ENCODE data around the gene STX12. TPM values are rescaled to one million over a fixed set of nuclear protein-coding genes. Genes with fewer than 3 reads are reported as not detected.

The STX12 gene
- total and polyA plus RNA-seq, 2 experiments from 2014 or later: 56.6 to 86.7 TPM

- in situ Hi-C loops (cut with MboI): no loop called here
Observed at GRCh38 chr1:27858072-27858948, 85.3 kb downstream of the STX12 start.

GRCh38 chr1:27858949-27859576 is 86.0 kb downstream of the STX12 start:
- no peaks in the 10 kb centered on the region for H3K9me3 ChIP-seq (ENCODE audit: low read depth)
- no peaks in the 10 kb centered on the region for H3K36me3 ChIP-seq (ENCODE audit: low read depth)
- peaks cover 16% of the 10 kb centered on the region for H3K4me1 ChIP-seq (ENCODE audit: insufficient read depth)
- no peaks in the 10 kb centered on the region for H3K27me3 ChIP-seq (replicated peaks; ENCODE audit: insufficient read depth)
- no peaks in the 10 kb centered on the region for H3K9me2 ChIP-seq (ENCODE audit: insufficient read depth)
- no peak overlapping the region for H2AFZ ChIP-seq
- H3K27ac ChIP-seq: no peak overlapping the region
- DNase-seq: no peak
- peaks cover 8% of the 10 kb centered on the region; the same call in 1 of the 2 replicates for H3F3A ChIP-seq (ENCODE audit: insufficient read depth)
- TF ChIP-seq EZH2 (IDR thresholded peaks at IDR 0.05; ENCODE audit: insufficient read depth, poor library complexity, severe bottlenecking): no peak
- no peak for TF ChIP-seq EZH2phosphoT487 (IDR thresholded peaks at IDR 0.05; ENCODE audit: insufficient read depth, low read depth)
- H3K79me2 ChIP-seq (ENCODE audit: insufficient read depth): no peaks in the 10 kb centered on the region
- H3K4me2 ChIP-seq (ENCODE audit: unreplicated experiment): no peak overlapping the region
- H3K9ac ChIP-seq: no peak overlapping the region
- no peaks in the 10 kb centered on the region for H4K20me1 ChIP-seq (ENCODE audit: insufficient read depth)
- in situ Hi-C loops (cut with MboI): no loop called here
- H3K4me3 ChIP-seq: no peak overlapping the region
- 90 to 94% methylated on average over 14 of the region's 14 CpGs for WGBS, 2 experiments (ENCODE audit: low coverage in 1 of 2, low lambda C conversion rate in 2 of 2, missing lambda C conversion rate in 2 of 2)

More at GRCh38 chr1:27858072-27858948, 85.3 kb downstream of the STX12 start:
- H3K9me3 ChIP-seq (ENCODE audit: low read depth): no peaks in the 10 kb centered on the region
- H3K4me2 ChIP-seq (ENCODE audit: unreplicated experiment): peak overlapping the region; percentile 51
- no peak for TF ChIP-seq EZH2 (IDR thresholded peaks at IDR 0.05; ENCODE audit: insufficient read depth, poor library complexity, severe bottlenecking)
- TF ChIP-seq EZH2phosphoT487 (IDR thresholded peaks at IDR 0.05; ENCODE audit: insufficient read depth, low read depth): no peak
- H3K27ac ChIP-seq: no peak overlapping the region
- 44 to 45% methylated on average over 10 of the region's 10 CpGs for WGBS, 2 experiments (ENCODE audit: low coverage in 1 of 2, low lambda C conversion rate in 2 of 2, missing lambda C conversion rate in 2 of 2)
- H3K79me2 ChIP-seq (ENCODE audit: insufficient read depth): no peaks in the 10 kb centered on the region
- no peaks in the 10 kb centered on the region for H4K20me1 ChIP-seq (ENCODE audit: insufficient read depth)
- H3K9ac ChIP-seq: no peak overlapping the region; the same call in 1 of the 2 replicates
- no peaks in the 10 kb centered on the region for H3K36me3 ChIP-seq (ENCODE audit: low read depth)
- H3K27me3 ChIP-seq (replicated peaks; ENCODE audit: insufficient read depth): no peaks in the 10 kb centered on the region
- peak overlapping the region; percentile 75 for H2AFZ ChIP-seq
- H3K4me3 ChIP-seq: peak overlapping the region; percentile 41; the same call in 1 of the 2 replicates
- DNase-seq: peak; percentile 88
- no peaks in the 10 kb centered on the region for H3K9me2 ChIP-seq (ENCODE audit: insufficient read depth)
- peaks cover 9% of the 10 kb centered on the region for H3K4me1 ChIP-seq (ENCODE audit: insufficient read depth)
- H3F3A ChIP-seq (ENCODE audit: insufficient read depth): 0 out of 2 replicates have a peak, but pooled peaks cover under 1% of the 10 kb centered on the region

GRCh38 chr1:27861436-27861835 is 88.4 kb downstream of the STX12 start:
- in situ Hi-C loops (cut with MboI): no loop called here

GRCh38 chr1:27862004-27862403 is 89.0 kb downstream of the STX12 start:
- Histone ChIP-seq H3K27ac (no peak overlapping the region; the same call in 1 of the 2 replicates), H3K9me3 (ENCODE audit: low read depth) (no peaks in the 10 kb centered on the region), H3K4me2 (ENCODE audit: unreplicated experiment) (no peak overlapping the region), H4K20me1 (ENCODE audit: insufficient read depth) (no peaks in the 10 kb centered on the region), H2AFZ (no peak overlapping the region), H3K9me2 (ENCODE audit: insufficient read depth) (no peaks in the 10 kb centered on the region), H3K36me3 (ENCODE audit: low read depth) (no peaks in the 10 kb centered on the region), H3K79me2 (ENCODE audit: insufficient read depth) (no peaks in the 10 kb centered on the region), H3K9ac (peak overlapping the region; percentile 85), H3K4me3 (no peak overlapping the region), H3F3A (ENCODE audit: insufficient read depth) (peaks cover 10% of the 10 kb centered on the region; the same call in 1 of the 2 replicates), H3K27me3 (replicated peaks; ENCODE audit: insufficient read depth) (no peaks in the 10 kb centered on the region), H3K4me1 (ENCODE audit: insufficient read depth) (peaks cover 20% of the 10 kb centered on the region)
- in situ Hi-C loops (cut with MboI): no loop called here
- DNase-seq: no peak
- no peak for TF ChIP-seq EZH2phosphoT487 (IDR thresholded peaks at IDR 0.05; ENCODE audit: insufficient read depth, low read depth)
- TF ChIP-seq EZH2 (IDR thresholded peaks at IDR 0.05; ENCODE audit: insufficient read depth, poor library complexity, severe bottlenecking): no peak
- WGBS, 2 experiments (ENCODE audit: low coverage in 1 of 2, low lambda C conversion rate in 2 of 2, missing lambda C conversion rate in 2 of 2): 99 to 100% methylated on average over 3 of the region's 3 CpGs

More at GRCh38 chr1:27861436-27861835, 88.4 kb downstream of the STX12 start:
- Histone ChIP-seq H3K27ac (no peak overlapping the region), H3K9ac (no peak overlapping the region), H3K9me3 (ENCODE audit: low read depth) (no peaks in the 10 kb centered on the region), H3K9me2 (ENCODE audit: insufficient read depth) (no peaks in the 10 kb centered on the region), H3F3A (ENCODE audit: insufficient read depth) (peaks cover 10% of the 10 kb centered on the region; the same call in 1 of the 2 replicates), H3K4me3 (no peak overlapping the region), H3K4me2 (ENCODE audit: unreplicated experiment) (no peak overlapping the region), H3K27me3 (replicated peaks; ENCODE audit: insufficient read depth) (no peaks in the 10 kb centered on the region), H3K79me2 (ENCODE audit: insufficient read depth) (no peaks in the 10 kb centered on the region), H3K4me1 (ENCODE audit: insufficient read depth) (peaks cover 20% of the 10 kb centered on the region), H4K20me1 (ENCODE audit: insufficient read depth) (no peaks in the 10 kb centered on the region), H2AFZ (no peak overlapping the region), H3K36me3 (ENCODE audit: low read depth) (no peaks in the 10 kb centered on the region)
- no peak for DNase-seq
- 96 to 97% methylated on average over 10 of the region's 10 CpGs for WGBS, 2 experiments (ENCODE audit: low coverage in 1 of 2, low lambda C conversion rate in 2 of 2, missing lambda C conversion rate in 2 of 2)
- no peak for TF ChIP-seq EZH2phosphoT487 (IDR thresholded peaks at IDR 0.05; ENCODE audit: insufficient read depth, low read depth)
- no peak for TF ChIP-seq EZH2 (IDR thresholded peaks at IDR 0.05; ENCODE audit: insufficient read depth, poor library complexity, severe bottlenecking)
